ENCODE measurements around the gene KDM4B. TPM values are rescaled to one million over a fixed set of nuclear protein-coding genes. Genes with fewer than 3 reads are reported as not detected.

Gene KDM4B
- total and polyA plus RNA-seq, 2 of the 8 experiments (the other 6 are each of a cell fraction or from before 2014, with no cell fraction given) = 12.0 to 31.9 TPM

GRCh38 chr19:5076440-5077208 is 107.7 kb downstream of the KDM4B start:
- Histone ChIP-seq H3K23me2 (ENCODE audit: low read depth, low read length) (no peaks in the 10 kb centered on the region), H2AK5ac (ENCODE audit: low read depth, low read length) (no peak overlapping the region), H3K4me3 (ENCODE audit: extremely low read depth in 1 of 4, insufficient read depth in 2 of 4, low read depth in 3 of 4, low read length in 4 of 4) (no peak overlapping the region), H3K23ac (ENCODE audit: insufficient read length) (no peak overlapping the region), H2BK5ac (ENCODE audit: low read depth, low read length) (peak overlapping the region; percentile 66; the same call in 1 of the 2 replicates), H3K9me3 (ENCODE audit: insufficient read depth in 2 of 2, low read depth in 1 of 2, low read length in 1 of 2) (no peaks in the 10 kb centered on the region), H2BK120ac (replicated peaks; ENCODE audit: low read depth, low read length) (no peak overlapping the region), H3K36me3 (ENCODE audit: control insufficient read depth in 2 of 4, insufficient read depth in 4 of 4, low read length in 3 of 4) (peaks cover 2 to 9% (median 5%) of the 10 kb centered on the region in 4 experiments; a peak in 5 of 8 replicates), H3K4ac (replicated peaks; ENCODE audit: insufficient read length, low read depth, low read length) (no peak overlapping the region), H2BK20ac (ENCODE audit: low read length) (no peak overlapping the region), H3K4me2 (ENCODE audit: insufficient read depth in 1 of 2, low read depth in 2 of 2, low read length in 2 of 2) (no peak overlapping the region), H3K79me2 (ENCODE audit: control insufficient read depth in 1 of 2, insufficient read depth in 2 of 2, low read length in 2 of 2) (no peaks in the 10 kb centered on the region), H3K27ac (ENCODE audit: low read depth, low read length) (no peak overlapping the region), H2BK12ac (ENCODE audit: low read depth, low read length) (0 out of 2 replicates have a peak overlapping the region, but pooled peaks have one; percentile 27), H3K79me1 (ENCODE audit: low read depth, low read length) (no peaks in the 10 kb centered on the region), H2BK15ac (ENCODE audit: low read length) (no peak overlapping the region), H3K14ac (ENCODE audit: insufficient read length) (no peak overlapping the region), H4K8ac (ENCODE audit: extremely low read depth, insufficient read depth, low read length) (no peak overlapping the region), H3K56ac (replicated peaks; ENCODE audit: insufficient read length, low read depth, low read length) (no peak overlapping the region), H3K9ac (replicated peaks in 1 of 4; ENCODE audit: extremely low read depth in 1 of 4, low read depth in 3 of 4, low read length in 3 of 4) (no peak overlapping the region), H3K18ac (ENCODE audit: extremely low read depth, low read length) (no peak overlapping the region), H4K91ac (replicated peaks; ENCODE audit: insufficient read length, low read length) (no peak overlapping the region), H3K27me3 (replicated peaks in 1 of 4; ENCODE audit: control insufficient read depth in 3 of 4, extremely low read depth in 1 of 4, insufficient read depth in 3 of 4, low read length in 3 of 4) (no peaks in the 10 kb centered on the region), H4K5ac (ENCODE audit: insufficient read length, low read depth, low read length) (no peak overlapping the region), H3K4me1 (replicated peaks in 1 of 4; ENCODE audit: control insufficient read depth in 3 of 4, insufficient read depth in 4 of 4, low read length in 3 of 4) (peaks cover 7 to 15% (median 11%) of the 10 kb centered on the region in 4 experiments; a peak in 5 of 7 replicates), H2AFZ (ENCODE audit: low read length) (no peak overlapping the region), H4K20me1 (replicated peaks in 1 of 2; ENCODE audit: control insufficient read depth in 1 of 2, insufficient read depth in 2 of 2, low read length in 2 of 2) (peaks cover 2 to 8% of the 10 kb centered on the region in 2 experiments)
- 95% methylated on average over 33 of the region's 44 CpGs; no CpG with 5 or more reads in 1 of the 2 experiments for WGBS, 2 experiments (ENCODE audit: extremely low coverage in 1 of 2, insufficient coverage in 1 of 2, insufficient read length in 1 of 2, insufficient replicate concordance in 2 of 2, low coverage in 1 of 2, low lambda C conversion rate in 2 of 2, missing lambda C conversion rate in 1 of 2)
- ChIA-PET CTCF (ENCODE audit: partially characterized antibody) (interaction anchor here (1.2 to 7.2 kb wide), 6 partner anchors 9 to 35 kb away, joined by 3 to 62 read pairs (median 5); no protein-coding TSS in a partner anchor), POLR2A (ENCODE audit: partially characterized antibody) (interaction anchor here (2.0 kb wide), 1 partner anchor 10 kb away, joined by 4 read pairs; no protein-coding TSS in a partner anchor)
- TF ChIP-seq SAP30 (IDR thresholded peaks at IDR 0.05; ENCODE audit: insufficient read depth, insufficient replicate concordance, low read length) = no peak
- no peak for TF ChIP-seq SP1 (IDR thresholded peaks at IDR 0.05; ENCODE audit: low read depth, low read length)
- FAIRE-seq = no peak
- no peak for DNase-seq (ENCODE audit: low read depth in 1 of 2, low spot score in 2 of 2)
